ENCODE data around the gene ADGRL1.
A peak's percentile ranks its signal among the peaks of the same experiment; 100 is the strongest.
"Not testable (repeated sequence)": the region's sequence is repeated elsewhere in the genome, so short reads cannot be mapped to it uniquely, and the experiment has no call there.

The ADGRL1 gene

DNA sequence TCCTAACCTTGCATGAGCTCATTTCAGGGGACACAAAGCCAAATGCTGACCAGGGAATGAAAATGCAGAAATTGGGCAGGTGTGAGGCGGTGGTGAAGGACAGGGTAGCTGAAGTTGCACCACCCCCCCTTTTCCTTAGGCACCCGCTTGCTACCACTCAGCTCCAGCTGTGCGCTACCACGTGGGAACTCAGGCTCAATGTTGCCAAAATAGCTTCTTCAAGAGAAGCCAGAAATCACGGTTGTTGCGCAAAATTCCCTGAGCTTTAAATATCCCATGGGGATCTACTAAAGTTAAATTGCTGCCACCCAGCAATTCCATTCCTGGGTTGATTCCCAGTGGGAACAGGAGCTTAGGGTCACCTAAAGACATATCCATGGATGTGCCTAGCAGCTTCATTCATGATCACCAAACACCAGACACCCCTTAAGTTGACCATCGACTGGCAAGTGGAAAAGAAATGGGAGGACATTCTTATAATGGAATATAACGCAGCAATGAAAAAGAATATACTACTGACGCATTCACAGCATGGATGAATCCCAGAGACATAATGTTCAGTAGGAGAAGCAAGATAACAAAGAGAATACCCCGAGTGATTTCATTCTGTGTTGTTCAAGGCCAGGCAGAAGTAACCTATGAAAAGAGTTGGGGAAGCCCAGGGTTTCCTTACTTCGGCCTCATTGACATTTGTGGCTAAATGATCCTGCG is 12.8 kb upstream of the ADGRL1 start:
- DNase-seq (ENCODE audit: low read depth in 2 of 2), result no peak

DNA sequence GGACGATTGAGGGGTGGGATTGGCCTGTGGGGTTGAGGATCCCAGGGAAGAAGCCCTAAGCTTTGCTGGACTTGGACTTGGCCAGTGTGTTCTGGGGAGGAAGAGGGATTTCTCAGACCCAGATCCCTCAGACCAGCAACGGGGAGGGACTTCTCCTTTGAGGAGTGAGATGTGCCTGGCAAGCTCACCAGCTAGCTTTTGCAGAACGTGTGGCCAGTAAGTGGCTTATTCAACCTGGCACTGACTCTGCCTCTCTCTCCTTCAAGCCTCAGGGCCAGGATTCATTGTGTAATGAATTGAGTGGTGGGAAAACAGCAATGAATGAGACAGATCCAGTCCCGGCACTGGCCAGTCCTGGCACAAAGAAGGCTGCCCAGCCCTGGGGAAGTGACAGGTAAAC is 11.9 kb upstream of the ADGRL1 start:
- not testable (repeated sequence) for DNase-seq (ENCODE audit: low read depth in 2 of 2)

DNA sequence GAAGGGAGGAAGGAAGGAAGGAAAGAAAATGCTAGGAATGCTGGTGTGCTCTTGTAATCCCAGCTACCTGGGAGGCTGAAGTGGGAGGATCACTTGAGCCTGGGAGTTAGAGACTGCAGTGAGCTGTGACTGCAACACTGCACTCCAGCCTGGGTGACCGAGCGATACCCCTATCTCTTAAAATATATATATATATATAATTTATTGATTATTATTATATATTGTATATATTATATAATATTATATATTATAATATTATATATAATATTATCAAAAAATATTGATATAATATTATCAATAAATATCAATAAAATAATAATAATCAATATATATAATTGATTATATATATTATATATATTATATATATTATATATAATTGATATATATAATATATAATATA is 8.6 kb upstream of the ADGRL1 start:
- DNase-seq (ENCODE audit: low read depth in 2 of 2), result no peak

DNA sequence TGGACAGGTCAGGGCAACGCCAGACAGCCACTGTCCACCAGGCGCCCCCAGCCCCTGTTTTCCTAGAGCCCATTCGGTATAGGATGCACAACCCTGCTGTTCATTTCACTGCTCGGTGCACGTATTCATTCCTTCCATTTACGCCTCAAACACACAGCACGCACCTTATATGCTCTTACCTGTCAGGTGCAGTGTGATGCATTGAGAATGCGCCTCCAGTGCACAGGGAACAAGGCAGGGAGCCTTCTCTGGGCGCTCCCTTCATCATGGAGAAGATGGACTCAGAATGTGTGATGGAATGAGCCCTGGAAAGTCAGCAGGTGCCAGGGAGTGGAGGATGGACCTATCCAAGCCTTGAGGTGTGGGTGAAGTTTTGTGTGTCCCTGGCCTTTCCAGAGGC is 4.2 kb upstream of the ADGRL1 start:
- not testable (repeated sequence) for DNase-seq (ENCODE audit: low read depth in 2 of 2)

DNA sequence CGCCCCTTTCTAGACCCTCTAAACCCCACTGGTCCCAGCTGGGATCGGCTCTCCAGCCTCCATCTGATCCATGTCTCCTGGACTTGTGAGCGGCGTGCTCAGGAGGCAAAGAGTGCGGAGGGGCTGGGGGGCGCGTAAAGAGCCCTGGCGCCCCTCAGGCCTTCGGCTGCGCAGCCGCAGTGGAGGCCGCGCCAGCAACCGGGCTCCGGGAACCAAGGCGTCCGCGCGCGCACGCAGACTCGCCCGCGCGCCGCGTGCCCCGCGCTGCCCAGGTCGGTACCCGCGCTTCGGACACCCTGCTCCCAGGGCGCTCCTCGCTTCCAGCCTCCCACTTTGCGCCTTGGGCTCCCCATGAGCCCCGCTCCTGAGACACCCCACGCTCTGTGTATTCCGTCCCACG is 3.4 kb upstream of the ADGRL1 start:
- DNase-seq (ENCODE audit: low read depth in 2 of 2), result not testable (repeated sequence)

DNA sequence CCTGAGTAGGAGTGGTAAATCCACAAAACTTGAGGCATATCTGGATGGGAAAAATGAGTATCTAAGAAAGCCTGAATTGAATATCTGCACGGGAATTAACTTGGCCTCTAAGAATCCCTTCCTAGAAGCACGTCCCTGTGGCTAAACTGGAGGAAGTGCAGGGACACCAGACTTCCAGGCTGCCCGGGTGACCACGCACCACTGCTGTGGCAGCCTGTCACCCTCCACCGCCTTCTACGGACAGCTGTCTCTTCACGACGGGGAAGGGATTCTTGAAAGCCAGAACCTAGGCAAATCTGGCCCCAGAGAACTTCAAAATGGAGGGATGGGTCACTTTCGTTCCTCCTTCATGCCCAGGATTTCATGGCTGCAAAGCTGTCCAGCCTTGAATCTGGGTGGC is 2.5 kb upstream of the ADGRL1 start:
- not testable (repeated sequence) for DNase-seq (ENCODE audit: low read depth in 2 of 2)

DNA sequence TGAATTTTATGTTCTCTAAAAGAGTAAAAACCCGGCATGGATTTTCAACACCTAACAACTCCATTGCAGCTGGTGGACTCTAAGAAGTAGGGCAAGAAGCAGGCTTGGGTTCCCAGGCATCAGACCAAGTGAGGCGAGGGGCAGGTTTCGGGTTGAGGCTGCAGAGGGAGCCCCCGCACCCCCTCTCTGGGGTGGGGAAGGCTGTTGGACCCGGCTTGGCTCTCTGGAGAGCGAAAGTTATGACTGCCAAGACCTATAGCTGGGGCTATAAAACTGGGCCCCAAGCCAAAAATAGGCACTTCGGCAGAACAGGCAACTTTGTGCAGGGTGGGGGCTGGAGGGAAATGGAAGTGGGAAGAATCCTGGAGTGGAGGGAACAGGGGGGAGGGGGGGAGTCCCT is 1.8 kb upstream of the ADGRL1 start:
- DNase-seq (ENCODE audit: low read depth in 2 of 2), result not testable (repeated sequence)

DNA sequence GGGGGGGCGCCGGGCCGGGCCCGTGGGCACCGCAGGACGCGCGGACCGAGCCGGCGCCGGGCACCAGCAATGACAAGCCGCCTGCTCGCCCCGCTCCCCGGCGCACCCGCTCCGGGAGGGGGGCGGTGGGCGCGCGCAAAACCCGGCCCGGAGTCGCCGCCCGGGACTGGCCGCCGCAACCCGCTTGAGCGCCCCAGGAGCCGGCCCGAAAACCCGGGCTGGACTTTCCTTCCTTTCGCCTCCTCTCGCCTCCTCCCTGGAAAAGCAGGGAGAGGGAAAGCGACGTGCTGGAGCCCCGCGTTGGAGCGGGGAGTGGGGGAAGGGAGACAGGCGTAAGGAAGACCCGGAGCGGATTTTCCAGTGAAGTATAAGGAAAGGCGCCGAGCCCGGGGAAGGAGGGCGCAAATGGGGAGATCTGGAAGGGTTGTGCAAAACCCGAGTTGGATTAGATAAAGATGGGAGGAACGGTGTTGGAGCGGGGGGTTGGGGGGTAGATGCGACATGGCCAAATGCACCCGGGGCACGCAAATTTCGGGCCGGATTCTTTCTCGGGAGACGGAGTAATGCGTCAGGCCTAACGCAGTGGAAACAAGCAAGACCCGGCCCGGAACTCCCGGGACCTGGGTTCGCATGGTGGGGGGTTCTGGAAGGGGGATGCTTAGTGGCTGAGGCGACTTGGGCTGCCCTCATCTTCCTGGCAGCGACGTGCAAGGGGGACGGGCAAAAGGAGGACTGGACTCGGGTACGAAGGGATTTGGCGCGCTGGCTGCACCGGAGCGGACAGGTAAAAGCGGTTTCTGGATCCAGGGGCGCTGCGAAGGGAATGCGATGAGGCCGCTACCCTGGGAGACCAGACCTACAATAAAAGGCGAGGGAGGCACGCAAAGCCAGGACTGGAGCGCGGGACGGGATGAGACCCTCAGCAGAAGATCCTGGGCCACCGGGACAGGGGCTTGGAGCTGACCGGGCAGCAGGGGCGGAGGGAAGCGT is 1.1 kb upstream of the ADGRL1 start:
- DNase-seq (ENCODE audit: low read depth in 2 of 2), result peak; percentile 62 to 82

DNA sequence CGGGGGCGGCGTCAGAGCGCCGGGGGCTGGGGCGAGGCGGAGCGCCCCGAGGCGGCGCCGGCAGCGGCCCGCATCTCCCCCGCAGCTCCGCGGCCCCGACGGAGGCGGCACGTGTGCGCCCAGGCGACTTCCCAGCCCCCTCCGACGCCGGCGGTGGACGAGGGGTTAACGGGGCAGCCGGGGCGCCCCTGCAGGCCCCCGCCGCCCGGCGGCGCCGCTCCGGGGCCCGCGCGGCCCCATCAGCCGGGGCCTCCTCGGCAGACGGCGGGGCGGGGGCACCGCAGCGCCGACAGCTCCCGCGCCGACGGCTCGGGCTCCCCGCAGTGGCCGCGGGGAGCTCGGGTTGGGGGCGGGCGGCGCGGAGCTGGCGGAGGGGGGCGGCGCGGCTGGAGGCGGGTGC is 339 bp upstream of the ADGRL1 start:
- DNase-seq (ENCODE audit: low read depth in 2 of 2), result not testable (repeated sequence)

DNA sequence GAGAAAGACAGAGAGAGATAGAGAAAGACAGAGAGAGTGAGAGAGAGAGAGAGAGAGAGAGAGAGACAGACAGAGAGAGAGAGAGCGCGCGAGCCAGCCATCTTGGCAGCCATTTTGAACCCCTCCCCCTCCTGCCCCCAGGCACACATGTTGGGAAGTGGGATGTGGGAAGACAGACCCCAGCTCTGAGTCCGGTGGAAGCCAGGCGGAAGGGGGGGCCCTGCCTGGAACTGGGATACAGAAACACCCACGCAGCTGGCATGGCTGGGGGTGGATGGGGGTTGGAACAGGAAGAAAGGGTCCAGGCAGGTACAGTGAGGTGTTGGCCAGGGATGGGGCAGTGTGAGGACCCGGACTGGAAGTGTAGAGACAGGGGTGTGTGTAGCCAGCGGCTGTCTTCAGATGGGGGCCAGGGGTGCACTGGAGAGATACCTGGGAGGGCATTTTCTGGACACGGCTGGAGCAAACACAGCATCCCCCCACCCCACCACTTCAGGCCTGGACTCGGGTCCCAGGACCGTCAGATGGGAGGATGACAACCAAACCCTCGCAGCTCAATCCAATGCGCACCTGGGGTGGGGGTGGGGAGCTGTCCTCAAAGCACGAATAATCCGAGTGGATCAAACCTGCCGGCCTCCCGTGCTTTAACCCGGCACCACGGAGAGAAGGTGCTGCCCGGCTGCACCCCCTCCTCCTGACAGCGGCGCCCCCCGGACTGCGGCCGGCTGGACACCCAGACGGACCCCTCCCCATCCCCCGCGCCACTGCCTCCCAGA is 1.1 kb downstream of the ADGRL1 start:
- not testable (repeated sequence) for DNase-seq (ENCODE audit: low read depth in 2 of 2)

DNA sequence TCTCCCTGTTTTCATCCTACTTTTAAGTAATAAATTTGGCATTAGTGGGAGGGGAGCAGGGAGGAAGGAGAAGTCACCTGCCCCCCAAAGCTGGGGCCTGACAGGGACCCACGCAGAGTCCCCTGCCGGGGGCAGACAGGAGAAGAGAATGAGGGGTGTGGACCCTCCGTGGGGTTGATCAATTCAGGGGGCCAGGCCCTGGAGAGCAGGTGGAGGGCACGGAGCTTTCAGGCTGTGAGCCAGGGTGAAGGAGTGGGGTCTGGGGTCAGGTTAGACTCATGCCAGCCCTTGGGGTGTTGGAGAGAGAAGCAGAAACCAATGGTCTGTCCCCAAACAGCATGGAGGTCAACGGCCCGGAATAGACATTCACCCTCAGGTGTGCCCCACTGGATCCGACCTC is 1.8 kb downstream of the ADGRL1 start:
- not testable (repeated sequence) for DNase-seq (ENCODE audit: low read depth in 2 of 2)

DNA sequence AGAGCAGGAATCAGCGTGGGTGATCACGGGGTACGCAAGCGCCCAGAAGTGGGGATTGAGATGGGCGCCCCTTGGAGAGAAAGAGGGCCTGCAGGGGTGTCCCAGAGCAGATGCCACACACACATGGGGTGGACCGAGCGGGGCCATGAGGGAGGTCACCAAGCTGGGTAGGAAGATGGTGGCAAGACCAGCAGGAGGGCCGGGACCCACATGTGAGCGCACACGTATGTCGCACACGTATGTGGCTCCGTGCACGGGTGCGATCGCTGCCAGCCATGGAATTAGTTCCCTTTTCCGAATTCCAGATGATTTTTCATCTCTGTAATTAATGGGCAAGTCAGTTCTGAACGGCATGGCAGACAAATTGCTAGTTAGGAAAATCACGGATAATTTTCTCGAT is 2.2 kb downstream of the ADGRL1 start:
- DNase-seq (ENCODE audit: low read depth in 2 of 2), result not testable (repeated sequence)

DNA sequence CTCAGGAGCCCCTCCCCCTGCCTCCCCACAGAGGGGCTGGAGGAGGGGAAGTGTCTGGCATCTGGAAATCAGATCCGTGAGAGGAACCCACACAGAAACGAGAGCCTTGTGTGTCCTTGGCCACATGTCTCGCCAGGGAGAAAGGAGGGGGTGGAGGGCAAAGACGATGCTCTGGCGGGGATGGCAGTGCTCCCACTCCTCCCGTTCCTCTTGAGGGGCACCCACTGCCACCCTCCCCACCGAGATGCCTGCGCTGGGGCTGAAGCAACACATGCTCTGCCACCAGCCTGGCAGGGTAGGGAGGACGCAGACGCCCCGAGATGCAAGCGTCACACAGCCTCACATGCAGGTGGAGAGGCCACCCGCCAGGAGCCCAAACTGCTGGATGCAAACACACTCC is 2.8 kb downstream of the ADGRL1 start:
- DNase-seq (ENCODE audit: low read depth in 2 of 2), result no peak

DNA sequence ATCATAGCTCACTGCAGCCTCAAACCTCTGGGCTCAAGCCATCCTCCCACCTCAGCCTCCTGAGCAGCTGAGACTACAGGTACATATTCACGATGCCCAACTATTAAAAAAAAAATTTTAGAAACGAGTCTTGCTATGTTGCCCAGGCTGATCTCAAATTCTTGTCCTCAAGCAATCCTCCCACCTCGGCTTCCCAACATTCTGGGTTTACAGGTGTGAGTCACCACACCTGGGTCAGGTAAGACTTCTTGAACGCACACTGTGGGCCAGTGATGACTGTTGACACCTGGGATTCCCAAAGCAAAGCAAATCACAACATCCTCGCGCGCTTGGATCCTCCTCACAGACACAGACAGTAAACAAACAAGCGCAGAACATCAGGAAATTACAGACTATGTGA is 4.5 kb downstream of the ADGRL1 start:
- DNase-seq (ENCODE audit: low read depth in 2 of 2), result not testable (repeated sequence)

DNA sequence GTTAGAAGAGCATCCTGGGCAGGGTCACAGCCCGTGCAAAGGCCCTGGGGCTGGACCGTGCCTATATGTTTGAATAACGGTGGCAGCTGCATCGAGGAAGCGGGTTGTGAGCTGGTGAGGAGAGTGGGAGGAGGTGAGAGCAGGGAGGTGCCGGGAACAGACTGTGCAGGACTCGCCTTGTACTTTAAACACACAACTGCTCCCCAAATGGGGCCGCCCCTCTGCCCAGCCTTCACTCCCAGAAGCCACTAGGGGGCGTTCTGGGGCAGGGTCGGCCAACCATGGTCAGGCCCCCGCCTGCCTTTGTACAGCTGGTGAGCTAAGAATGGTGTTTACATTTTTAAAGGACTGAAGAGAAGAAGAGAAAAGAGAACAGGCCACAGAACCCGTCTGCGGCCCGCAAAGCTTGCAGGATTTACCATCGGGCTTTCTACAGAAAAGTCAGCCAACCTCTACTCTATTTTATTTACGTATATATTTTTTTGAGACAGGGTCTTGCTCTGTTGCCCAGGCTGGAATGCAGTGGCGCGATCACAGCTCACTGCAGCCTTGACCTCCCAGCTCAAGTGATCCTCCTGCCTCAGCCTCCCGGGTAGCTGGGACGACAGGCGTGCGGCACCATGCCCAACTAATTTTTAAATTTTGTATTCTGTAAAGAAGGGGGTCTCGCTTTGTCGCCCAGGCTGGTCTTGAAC is 5.7 kb downstream of the ADGRL1 start:
- DNase-seq (ENCODE audit: low read depth in 2 of 2), result peak; percentile 21 to 35

DNA sequence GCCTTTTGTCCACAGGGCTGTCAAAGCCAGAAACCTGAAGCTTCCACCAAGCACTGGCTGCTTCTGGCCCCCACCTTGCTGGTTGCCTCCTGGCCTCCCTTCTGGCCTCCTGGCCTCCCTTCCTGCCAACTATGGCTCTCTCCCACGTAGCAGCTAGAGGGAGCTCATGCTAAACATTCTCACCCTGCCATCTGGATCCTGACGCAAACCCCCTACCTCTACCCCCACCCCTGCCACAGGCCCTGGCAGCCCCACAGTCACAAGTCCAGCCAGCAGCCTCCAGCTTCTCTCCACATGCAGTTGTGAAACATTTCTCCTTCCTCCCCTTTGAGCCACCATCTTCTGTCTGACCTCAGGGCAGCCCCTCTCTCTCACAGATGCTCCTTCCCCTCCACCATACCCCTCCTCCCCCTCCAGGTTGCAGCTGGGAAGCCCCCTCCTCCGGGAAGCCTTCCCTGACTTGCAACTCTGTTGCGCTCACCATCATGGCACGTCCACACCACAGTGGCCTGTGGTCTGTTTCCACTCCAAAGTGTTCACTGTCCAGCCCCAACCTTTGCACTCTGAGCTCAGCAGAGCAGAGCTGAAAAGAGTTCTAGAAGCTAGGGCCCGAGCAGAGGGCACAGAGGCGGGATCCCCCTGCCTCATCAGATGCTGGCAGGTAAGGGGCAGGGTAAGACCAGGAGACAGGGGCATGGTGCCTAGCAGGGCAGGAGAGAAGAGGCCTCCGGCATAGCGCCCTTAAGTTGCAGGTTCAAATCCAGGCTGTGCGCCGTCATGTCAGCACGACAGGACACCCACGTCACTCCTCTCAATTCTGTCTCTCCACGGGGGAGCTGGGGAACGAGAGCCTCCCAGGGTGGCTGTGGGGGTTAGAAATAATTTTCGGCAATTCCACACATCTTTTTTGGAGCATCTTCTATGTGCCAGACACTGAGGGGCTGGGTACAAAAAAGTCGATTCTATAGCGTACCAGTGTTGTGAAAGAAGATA is 7.3 kb downstream of the ADGRL1 start:
- no peak for DNase-seq (ENCODE audit: low read depth in 2 of 2)

DNA sequence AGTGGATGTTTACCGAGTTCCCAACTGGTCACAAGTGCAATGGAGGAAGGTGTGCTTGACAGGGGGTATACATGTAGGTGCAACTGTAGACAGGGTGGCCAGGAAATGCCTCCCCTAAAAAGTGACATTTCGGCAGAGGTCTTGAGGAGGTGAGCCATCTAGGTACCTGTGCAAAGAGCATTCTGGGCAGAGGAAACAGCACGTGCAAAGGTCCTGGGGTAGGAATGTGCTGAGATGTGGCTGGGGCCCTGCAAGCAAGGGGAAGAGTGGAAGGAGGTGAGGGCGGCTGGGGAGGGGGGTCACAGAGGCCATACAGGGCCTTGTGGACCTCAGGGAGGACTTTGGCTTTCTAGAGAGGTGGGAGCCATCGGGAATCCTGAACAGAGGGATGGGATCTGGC is 8.1 kb downstream of the ADGRL1 start:
- no peak for DNase-seq (ENCODE audit: low read depth in 2 of 2)

DNA sequence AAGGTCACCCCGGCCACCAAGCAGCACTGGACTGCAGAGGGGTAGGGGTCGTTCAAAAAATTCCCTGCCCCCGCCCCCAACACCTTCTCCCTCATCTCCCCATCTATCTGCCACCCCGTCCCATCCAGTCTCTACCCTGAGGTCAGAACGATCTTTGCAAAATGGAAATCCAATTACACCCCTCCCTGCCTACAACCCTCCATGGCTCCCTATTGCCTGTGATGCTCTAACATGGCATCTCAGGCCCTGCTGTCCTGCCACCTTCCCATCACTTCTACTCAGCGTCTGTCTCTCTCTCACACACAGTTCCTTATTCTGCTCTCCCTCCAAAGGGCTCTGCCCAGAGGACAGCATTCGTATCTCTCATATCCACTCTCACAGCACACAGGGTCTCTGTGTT is 8.7 kb downstream of the ADGRL1 start:
- not testable (repeated sequence) for DNase-seq (ENCODE audit: low read depth in 2 of 2)

DNA sequence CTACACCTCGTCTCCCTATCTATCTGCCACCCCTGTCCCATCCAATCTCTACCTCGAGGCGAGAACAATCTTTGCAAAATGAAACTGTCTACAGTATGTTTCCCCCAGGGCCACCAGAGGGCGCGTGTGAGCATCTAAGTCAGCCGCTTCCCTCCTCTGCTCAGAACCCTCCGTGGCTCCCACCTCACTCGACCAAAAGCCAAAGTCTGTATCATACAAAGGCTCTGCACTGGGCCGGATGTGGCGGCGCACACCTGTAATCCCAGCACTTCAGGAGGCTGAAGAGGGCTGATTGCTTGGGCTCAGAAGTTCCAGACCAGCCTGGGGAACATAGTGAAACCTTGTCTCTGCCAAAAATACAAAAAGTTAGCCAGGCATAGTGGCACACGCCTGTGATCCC is 9.9 kb downstream of the ADGRL1 start:
- DNase-seq (ENCODE audit: low read depth in 2 of 2), result peak; percentile 37 to 73

DNA sequence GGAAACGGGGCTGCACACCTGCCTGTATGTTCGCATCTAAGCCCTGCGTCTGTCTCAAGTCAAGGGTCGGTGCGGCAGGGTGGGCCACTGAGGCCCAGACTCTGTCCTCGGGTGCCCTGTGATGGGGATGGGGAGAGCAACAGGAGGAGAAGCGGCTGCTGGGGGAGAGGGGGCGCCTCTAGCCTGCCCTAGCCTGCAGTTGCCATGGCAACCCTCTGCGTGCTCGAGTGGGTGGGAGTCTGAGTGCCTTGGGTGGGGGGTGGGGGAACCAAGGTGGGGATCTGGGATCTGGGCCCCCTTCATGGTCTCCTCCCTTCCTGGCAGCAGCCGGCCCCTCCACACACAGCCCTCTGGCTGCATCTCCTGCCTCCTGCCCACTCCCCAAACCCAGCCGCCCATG is 10.8 kb downstream of the ADGRL1 start:
- not testable (repeated sequence) for DNase-seq (ENCODE audit: low read depth in 2 of 2)
